Neural cell (in vitro differentiated cells): ENCODE measurements around the gene SPINT3. TPM values are rescaled to one million over a fixed set of nuclear protein-coding genes. Genes with fewer than 3 reads are reported as not detected.
"Not testable (repeated sequence)": the region's sequence is repeated elsewhere in the genome, so short reads cannot be mapped to it uniquely, and the experiment has no call there.

Source experiments
- H2AFZ ChIP-seq: fragments of 200-600, 300-800 bp; sonication (generic), shearing (Covaris generic); 2 replicates; pipeline ENCODE4 v1.6.0; 2014; ENCODE audit warnings: low read depth, mild to moderate bottlenecking, antibody characterized with exemption, low read length, moderate library complexity
- H3F3A ChIP-seq: fragments of 200-600 bp; shearing (Covaris generic); 2 replicates; pipeline ENCODE4 v1.6.1; 2016; ENCODE audit warnings: mild to moderate bottlenecking, moderate library complexity, mixed read lengths, antibody characterized with exemption, low read length; ENCODE audit not compliant: insufficient read depth, poor library complexity, severe bottlenecking
- H3K27ac ChIP-seq: fragments of 200-600, 300-800 bp; sonication (generic), shearing (Covaris generic); 2 replicates; pipeline ENCODE4 v1.5.1; 2014; ENCODE audit warnings: mild to moderate bottlenecking, low read length, moderate library complexity
- H3K27me3 ChIP-seq: fragments of 300-800, 200-600 bp; sonication (generic), shearing (Covaris generic); 2 replicates; pipeline ENCODE4 v1.6.0; 2014; ENCODE audit warnings: mild to moderate bottlenecking, low read depth, low read length, moderate library complexity; ENCODE audit not compliant: insufficient read depth
- H3K36me3 ChIP-seq: fragments of 300-800, 200-600 bp; sonication (generic), shearing (Covaris generic); 2 replicates; pipeline ENCODE4 v1.5.1; 2014; ENCODE audit warnings: mild to moderate bottlenecking, antibody characterized with exemption, low read length, moderate library complexity; ENCODE audit not compliant: insufficient read depth
- H3K4me2 ChIP-seq: fragments of 300-800, 200-600 bp; sonication (generic), shearing (Covaris generic); 2 replicates; pipeline ENCODE4 v1.6.0; 2014; ENCODE audit warnings: mild to moderate bottlenecking, low read length
- H3K4me3 ChIP-seq: fragments of 300-800, 200-600 bp; sonication (generic), shearing (Covaris generic); 2 replicates; pipeline ENCODE4 v1.5.1; 2014; ENCODE audit warnings: mild to moderate bottlenecking, low read length, moderate library complexity
- H3K79me2 ChIP-seq: fragments of 200-600 bp; shearing (Covaris generic); replicated peaks from 2 replicates; pipeline ENCODE4 v1.6.0; 2014; ENCODE audit warnings: mild to moderate bottlenecking, low read length, moderate library complexity; ENCODE audit not compliant: insufficient read depth
- H3K9ac ChIP-seq: fragments of 300-800, 200-600 bp; sonication (generic), shearing (Covaris generic); 2 replicates; pipeline ENCODE4 v1.6.1; 2016; ENCODE audit warnings: mild to moderate bottlenecking, low read length, mixed read lengths
- H3K9me2 ChIP-seq: fragments of 200-600 bp; shearing (Covaris generic); 2 replicates; pipeline ENCODE4 v1.6.1; 2016; ENCODE audit warnings: mild to moderate bottlenecking, low read length, mixed read lengths; ENCODE audit not compliant: insufficient read depth
- H3K9me3 ChIP-seq: fragments of 200-600, 300-800 bp; sonication (generic), shearing (Covaris generic); 2 replicates; pipeline ENCODE4 v1.6.1; 2016; ENCODE audit warnings: mild to moderate bottlenecking, mixed run types, low read length, moderate library complexity, mixed read lengths
- H4K20me1 ChIP-seq: fragments of 200-600 bp; shearing (Covaris generic); 2 replicates; pipeline ENCODE4 v1.6.1; 2016; ENCODE audit warnings: mild to moderate bottlenecking, mixed run types; ENCODE audit not compliant: insufficient read depth
- EP300 ChIP-seq: fragments of 450-650 bp; conservative IDR thresholded peaks from 2 replicates; pipeline ENCODE4 v1.6.1; 2014; ENCODE audit warnings: antibody characterized with exemption, mild to moderate bottlenecking, moderate library complexity; ENCODE audit not compliant: poor library complexity, severe bottlenecking
- EZH2 ChIP-seq: fragments of 200-600, 300-800 bp; shearing (Covaris generic), sonication (generic); IDR thresholded peaks from 2 replicates; pipeline ENCODE4 v1.6.1; 2014; ENCODE audit warnings: antibody characterized with exemption, low read length, borderline replicate concordance, mild to moderate bottlenecking; ENCODE audit not compliant: insufficient read depth, poor library complexity, severe bottlenecking
- MXI1 ChIP-seq: fragments of 450-650 bp; conservative IDR thresholded peaks from 2 replicates; pipeline ENCODE4 v1.6.1; 2014; ENCODE audit warnings: antibody characterized with exemption, mild to moderate bottlenecking; ENCODE audit not compliant: poor library complexity, severe bottlenecking
- POLR2AphosphoS5 ChIP-seq: IDR thresholded peaks from 2 replicates; pipeline ENCODE4 v1.6.1; 2012
- RAD21 ChIP-seq: fragments of 450-650 bp; conservative IDR thresholded peaks from 2 replicates; pipeline ENCODE4 v1.6.1; 2014; ENCODE audit warnings: antibody characterized with exemption, mild to moderate bottlenecking, moderate library complexity
- SMC3 ChIP-seq: fragments of 450-650 bp; conservative IDR thresholded peaks from 2 replicates; pipeline ENCODE4 v1.6.1; 2014; ENCODE audit warnings: antibody characterized with exemption, mild to moderate bottlenecking, moderate library complexity; ENCODE audit not compliant: poor library complexity
- TAF1 ChIP-seq: IDR thresholded peaks from 2 replicates; pipeline ENCODE4 v1.6.1; 2012; ENCODE audit warnings: low read depth
- polyA plus RNA-seq: library from polyadenylated mRNA; depleted of rRNA; stranded (reverse); fragments of >200 nt; gene quantifications from 2 replicates; pipeline ENCODE4 v1.2.3, GENCODE V29; 2014
- TF ChIP-seq, protein P1 (sequence below): IDR thresholded peaks from 2 replicates; pipeline ENCODE4 v1.6.1; 2012; ENCODE audit warnings: borderline replicate concordance
- TF ChIP-seq, protein P2 (sequence below): fragments of 450-650 bp; IDR thresholded peaks from 2 replicates; pipeline ENCODE4 v1.5.1; 2014; ENCODE audit warnings: antibody characterized with exemption, mild to moderate bottlenecking, moderate library complexity; ENCODE audit not compliant: poor library complexity, severe bottlenecking

Gene SPINT3
- polyA plus RNA-seq, 1 donor from 2014 or later = not detected

DNA sequence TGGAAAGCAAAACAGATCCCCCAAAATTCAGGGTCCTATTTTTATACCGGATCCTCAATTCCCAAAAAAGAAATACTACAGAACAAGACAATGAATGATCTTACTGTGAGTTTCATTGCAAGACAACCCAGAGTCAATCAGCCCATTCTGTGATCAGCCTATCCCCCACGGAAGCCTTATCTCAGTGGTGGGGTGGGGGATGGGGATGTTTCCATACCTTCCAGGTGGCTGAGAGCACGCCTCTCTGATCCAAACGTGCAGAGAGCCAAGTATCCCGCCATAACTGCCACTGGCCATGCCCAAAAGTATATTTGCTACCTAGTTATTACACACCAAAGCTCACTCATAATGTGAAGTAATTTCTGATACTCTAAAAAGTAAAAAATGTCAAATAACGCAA is 30.7 kb downstream of the SPINT3 start:
- Histone ChIP-seq H3K27ac (no peak overlapping the region), H3K79me2 (no peaks in the 10 kb centered on the region), H3K9me3 (no peaks in the 10 kb centered on the region), H3F3A (no peaks in the 10 kb centered on the region), H3K4me3 (no peak overlapping the region), H3K9ac (no peak overlapping the region), H3K4me2 (no peak overlapping the region), H3K27me3 (no peaks in the 10 kb centered on the region), H4K20me1 (no peaks in the 10 kb centered on the region), H2AFZ (no peak overlapping the region), H3K9me2 (no peaks in the 10 kb centered on the region), H3K36me3 (no peaks in the 10 kb centered on the region)
- TF ChIP-seq SMC3 (no peak), EZH2 (no peak)

GRCh38 chr20:45479822-45480221 is 35.6 kb downstream of the SPINT3 start:
- Histone ChIP-seq H3K9ac (no peak overlapping the region), H3K9me2 (no peaks in the 10 kb centered on the region), H3K4me2 (no peak overlapping the region), H3K79me2 (no peaks in the 10 kb centered on the region), H3K4me3 (no peak overlapping the region), H3K27me3 (no peaks in the 10 kb centered on the region), H4K20me1 (no peaks in the 10 kb centered on the region), H3K9me3 (no peaks in the 10 kb centered on the region), H3F3A (no peaks in the 10 kb centered on the region), H3K27ac (no peak overlapping the region), H2AFZ (no peak overlapping the region), H3K36me3 (no peaks in the 10 kb centered on the region)
- TF ChIP-seq, protein P1, sequence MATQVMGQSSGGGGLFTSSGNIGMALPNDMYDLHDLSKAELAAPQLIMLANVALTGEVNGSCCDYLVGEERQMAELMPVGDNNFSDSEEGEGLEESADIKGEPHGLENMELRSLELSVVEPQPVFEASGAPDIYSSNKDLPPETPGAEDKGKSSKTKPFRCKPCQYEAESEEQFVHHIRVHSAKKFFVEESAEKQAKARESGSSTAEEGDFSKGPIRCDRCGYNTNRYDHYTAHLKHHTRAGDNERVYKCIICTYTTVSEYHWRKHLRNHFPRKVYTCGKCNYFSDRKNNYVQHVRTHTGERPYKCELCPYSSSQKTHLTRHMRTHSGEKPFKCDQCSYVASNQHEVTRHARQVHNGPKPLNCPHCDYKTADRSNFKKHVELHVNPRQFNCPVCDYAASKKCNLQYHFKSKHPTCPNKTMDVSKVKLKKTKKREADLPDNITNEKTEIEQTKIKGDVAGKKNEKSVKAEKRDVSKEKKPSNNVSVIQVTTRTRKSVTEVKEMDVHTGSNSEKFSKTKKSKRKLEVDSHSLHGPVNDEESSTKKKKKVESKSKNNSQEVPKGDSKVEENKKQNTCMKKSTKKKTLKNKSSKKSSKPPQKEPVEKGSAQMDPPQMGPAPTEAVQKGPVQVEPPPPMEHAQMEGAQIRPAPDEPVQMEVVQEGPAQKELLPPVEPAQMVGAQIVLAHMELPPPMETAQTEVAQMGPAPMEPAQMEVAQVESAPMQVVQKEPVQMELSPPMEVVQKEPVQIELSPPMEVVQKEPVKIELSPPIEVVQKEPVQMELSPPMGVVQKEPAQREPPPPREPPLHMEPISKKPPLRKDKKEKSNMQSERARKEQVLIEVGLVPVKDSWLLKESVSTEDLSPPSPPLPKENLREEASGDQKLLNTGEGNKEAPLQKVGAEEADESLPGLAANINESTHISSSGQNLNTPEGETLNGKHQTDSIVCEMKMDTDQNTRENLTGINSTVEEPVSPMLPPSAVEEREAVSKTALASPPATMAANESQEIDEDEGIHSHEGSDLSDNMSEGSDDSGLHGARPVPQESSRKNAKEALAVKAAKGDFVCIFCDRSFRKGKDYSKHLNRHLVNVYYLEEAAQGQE = no peak
- TF ChIP-seq POLR2AphosphoS5 (no peak), MXI1 (no peak), SMC3 (no peak), EP300 (no peak), TAF1 (no peak), RAD21 (no peak), EZH2 (no peak)
- TF ChIP-seq, protein P2, sequence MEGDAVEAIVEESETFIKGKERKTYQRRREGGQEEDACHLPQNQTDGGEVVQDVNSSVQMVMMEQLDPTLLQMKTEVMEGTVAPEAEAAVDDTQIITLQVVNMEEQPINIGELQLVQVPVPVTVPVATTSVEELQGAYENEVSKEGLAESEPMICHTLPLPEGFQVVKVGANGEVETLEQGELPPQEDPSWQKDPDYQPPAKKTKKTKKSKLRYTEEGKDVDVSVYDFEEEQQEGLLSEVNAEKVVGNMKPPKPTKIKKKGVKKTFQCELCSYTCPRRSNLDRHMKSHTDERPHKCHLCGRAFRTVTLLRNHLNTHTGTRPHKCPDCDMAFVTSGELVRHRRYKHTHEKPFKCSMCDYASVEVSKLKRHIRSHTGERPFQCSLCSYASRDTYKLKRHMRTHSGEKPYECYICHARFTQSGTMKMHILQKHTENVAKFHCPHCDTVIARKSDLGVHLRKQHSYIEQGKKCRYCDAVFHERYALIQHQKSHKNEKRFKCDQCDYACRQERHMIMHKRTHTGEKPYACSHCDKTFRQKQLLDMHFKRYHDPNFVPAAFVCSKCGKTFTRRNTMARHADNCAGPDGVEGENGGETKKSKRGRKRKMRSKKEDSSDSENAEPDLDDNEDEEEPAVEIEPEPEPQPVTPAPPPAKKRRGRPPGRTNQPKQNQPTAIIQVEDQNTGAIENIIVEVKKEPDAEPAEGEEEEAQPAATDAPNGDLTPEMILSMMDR = no peak

DNA sequence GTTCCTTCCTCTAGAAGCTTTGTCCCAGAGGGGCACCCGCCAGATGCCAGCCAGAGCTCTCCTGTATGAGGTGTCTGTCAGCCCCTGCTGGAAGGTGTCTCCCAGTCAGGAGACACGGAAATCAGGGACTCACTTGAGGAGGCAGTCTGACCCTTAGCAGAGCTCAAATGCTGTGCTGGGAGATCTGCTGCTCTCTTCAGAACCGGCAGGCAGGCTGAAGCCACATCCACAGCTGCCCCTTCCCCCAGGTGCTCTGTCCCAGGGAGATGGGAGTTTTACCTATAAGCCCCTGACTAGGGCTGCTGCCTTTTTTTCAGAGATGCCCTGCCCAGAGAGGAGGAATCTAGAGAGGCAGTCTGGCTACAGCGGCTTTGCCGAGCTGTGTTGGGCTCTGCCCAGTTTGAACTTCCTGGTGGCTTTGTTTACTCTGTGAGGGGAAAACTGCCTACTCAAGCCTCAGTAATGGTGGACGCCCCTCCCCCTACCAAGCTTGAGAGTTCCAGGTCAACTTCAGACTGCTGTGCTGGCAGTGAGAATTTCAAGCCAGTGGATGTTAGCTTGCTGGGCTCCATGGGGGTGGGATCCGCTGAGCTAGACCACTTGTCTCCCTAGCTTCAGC is 37.8 kb downstream of the SPINT3 start:
- not testable (repeated sequence) for H3K9me2 ChIP-seq, H3K9me3 ChIP-seq, H3K4me2 ChIP-seq, H4K20me1 ChIP-seq, H2AFZ ChIP-seq, H3K4me3 ChIP-seq, H3K27me3 ChIP-seq, H3K27ac ChIP-seq, H3K79me2 ChIP-seq, H3K36me3 ChIP-seq, H3K9ac ChIP-seq, H3F3A ChIP-seq

DNA sequence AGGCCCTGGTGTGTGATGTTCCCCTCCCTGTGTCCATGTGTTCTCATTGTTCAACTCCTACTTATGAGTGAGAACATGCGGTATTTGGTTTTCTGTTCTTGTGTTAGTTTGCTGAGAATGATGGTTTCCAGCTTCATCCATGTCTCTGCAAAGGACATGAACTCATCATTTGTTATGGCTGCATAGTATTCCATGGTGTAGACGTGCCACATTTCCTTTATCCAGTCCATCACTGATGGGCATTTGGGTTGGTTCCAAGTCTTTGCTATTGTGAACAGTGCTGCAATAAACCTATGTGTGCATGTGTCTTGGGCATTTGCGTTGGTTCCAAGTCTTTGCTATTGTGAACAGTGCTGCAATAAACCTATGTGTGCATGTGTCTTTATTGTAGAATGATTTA is 43.1 kb downstream of the SPINT3 start:
- not testable (repeated sequence) for H3K9ac ChIP-seq, H3K36me3 ChIP-seq, H3K27ac ChIP-seq, H2AFZ ChIP-seq, H3K4me3 ChIP-seq, H3K4me2 ChIP-seq, H4K20me1 ChIP-seq, H3K79me2 ChIP-seq, H3K9me2 ChIP-seq, H3K9me3 ChIP-seq, H3F3A ChIP-seq
- peaks cover 30% of the 10 kb centered on the region for H3K27me3 ChIP-seq
